Breast epithelium (tissue), 3 donors: Measurements from ENCODE around the gene RELCH.

Source experiments
- POLR2A ChIP-seq: fragments of 450-650 bp; IDR thresholded peaks from one replicate; pipeline ENCODE4 v1.6.1; 2016; ENCODE audit warnings: antibody characterized with exemption, mild to moderate bottlenecking, moderate library complexity
- POLR2AphosphoS5 ChIP-seq, 3 donors: sonication (generic); formaldehyde crosslinking; IDR thresholded peaks; one replicate each; pipeline ENCODE4 v1.6.1; 2017; ENCODE audit warnings: antibody characterized with exemption in 3 of 3

DNA sequence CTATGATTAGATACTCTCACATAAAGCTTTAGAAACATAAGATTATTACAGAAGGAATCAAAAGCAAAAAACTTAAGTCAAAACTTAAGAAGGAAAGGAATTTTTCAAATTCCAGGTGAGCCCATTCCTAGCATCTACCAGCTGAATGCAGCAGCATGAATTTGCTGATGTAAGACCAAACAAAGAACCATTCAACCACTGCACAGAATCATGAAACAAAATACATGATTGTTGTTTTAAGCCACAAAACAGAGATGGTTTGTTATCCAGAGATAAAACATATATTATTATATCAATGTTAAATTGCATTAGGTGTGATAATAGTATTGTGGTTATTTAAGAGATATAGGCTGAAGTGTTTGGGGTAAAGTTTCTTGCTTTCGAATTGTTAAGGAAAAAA, 29.2 kb upstream of the RELCH start:
- no peak for TF ChIP-seq POLR2AphosphoS5 (IDR thresholded peaks at IDR 0.05)
- no peak for TF ChIP-seq POLR2A
